HCT116 (cell line): Measurements from ENCODE around the gene UBE2H. TPM values are rescaled to one million over a fixed set of nuclear protein-coding genes. Genes with fewer than 3 reads are reported as not detected.

ENCODE experiments used
- ATAC-seq: fragments of 200-7000 bp; cut with Tn5 transposase; 2 replicates; pipeline ENCODE4 v1.9.1; 2020; ENCODE audit warnings: mild to moderate bottlenecking, moderate library complexity
- BruUV-seq: library from RNA; stranded (reverse); fragments of 400-500 nt; replicated peaks from 2 replicates; lab custom pipeline; 2021; lab: Mats Ljungman, UMichigan
- CTCF ChIA-PET: fragments of 300-600 bp; sonication (Branson Sonifier 250); formaldehyde crosslinking; loops from one replicate; lab custom pipeline; 2021; ENCODE audit warnings: antibody characterized with exemption; lab: Charles Lee
- POLR2A ChIA-PET: fragments of 300-600, 350-600 bp; sonication (Branson Sonifier 250); formaldehyde crosslinking; loops from one replicate; lab custom pipeline; 2021; ENCODE audit warnings: antibody characterized with exemption; lab: Charles Lee
- RAD21 ChIA-PET, 2 experiments: fragments of 300-600 bp; sonication (Branson Sonifier 250); formaldehyde crosslinking; loops; one replicate each; lab custom pipeline; 2023; ENCODE audit warnings: low total read pairs in 2 of 2; ENCODE audit not compliant: uncharacterized antibody in 2 of 2, unreplicated experiment in 2 of 2, low non-redundant PET in 1 of 2; lab: Charles Lee
- DNase-seq: peaks from one replicate; pipeline ENCODE4 v3.0.0-alpha.2; 2010; ENCODE audit warnings: low read depth, low spot score
- H2AFZ ChIP-seq: fragments of 200-600 bp; shearing (Covaris generic), sonication (generic); 2 replicates; pipeline ENCODE4 v1.6.1; 2017; ENCODE audit warnings: low read depth, mixed run types, mixed read lengths, antibody characterized with exemption, low read length; ENCODE audit not compliant: poor library complexity, severe bottlenecking
- H3K27ac ChIP-seq: 2 replicates; pipeline ENCODE4 v1.5.1; 2012; ENCODE audit warnings: low read depth, low read length
- H3K27me3 ChIP-seq: fragments of 200-600 bp; sonication (generic); 2 replicates; pipeline ENCODE4 v1.6.1; 2016; ENCODE audit warnings: mixed run types, low read length, mixed read lengths; ENCODE audit not compliant: insufficient read depth
- H3K36me3 ChIP-seq, 2 experiments: fragments of 200-500 bp in 1 of 2; fragments of 200-600 bp in 1 of 2; sonication (Bioruptor generic) in 1 of 2; sonication (generic) in 1 of 2; 2 replicates each; pipeline versions ENCODE4 v1.5.1 to v1.6.1; 2014 to 2016; ENCODE audit warnings: low read length in 2 of 2, inconsistent platforms in 1 of 2, mixed read lengths in 1 of 2, mixed run types in 1 of 2; ENCODE audit not compliant: insufficient read depth in 2 of 2, control insufficient read depth in 1 of 2
- H3K4me1 ChIP-seq, 2 experiments: fragments of 200-600 bp in 1 of 2; sonication (generic) in 1 of 2; 2 replicates each; pipeline versions ENCODE4 v1.5.1 to v1.6.1; 2012 to 2017; ENCODE audit warnings: low read length in 2 of 2, inconsistent platforms in 1 of 2, mild to moderate bottlenecking in 1 of 2, mixed read lengths in 1 of 2, mixed run types in 1 of 2, moderate library complexity in 1 of 2; ENCODE audit not compliant: insufficient read depth in 2 of 2, control insufficient read depth in 1 of 2
- H3K4me2 ChIP-seq: fragments of 200-600 bp; sonication (generic); 2 replicates; pipeline ENCODE4 v1.6.1; 2017; ENCODE audit warnings: mixed run types, low read length, mixed read lengths
- H3K4me3 ChIP-seq, 2 experiments: fragments of 200-600 bp in 1 of 2; sonication (generic) in 1 of 2; replicated peaks in 1 of 2; 2 replicates each; pipeline ENCODE4 v1.5.1; 2011 to 2016; ENCODE audit warnings: low read length in 2 of 2, control low read depth in 1 of 2, low read depth in 1 of 2, mild to moderate bottlenecking in 1 of 2, mixed read lengths in 1 of 2, mixed run types in 1 of 2
- H3K79me2 ChIP-seq: fragments of 200-600 bp; sonication (generic); 2 replicates; pipeline ENCODE4 v1.6.1; 2017; ENCODE audit warnings: mild to moderate bottlenecking, mixed run types, low read length, moderate library complexity, mixed read lengths; ENCODE audit not compliant: insufficient read depth
- H3K9ac ChIP-seq: fragments of 200-600 bp; sonication (generic); 2 replicates; pipeline ENCODE4 v1.6.1; 2016; ENCODE audit warnings: low read length, mixed read lengths
- H3K9me2 ChIP-seq: fragments of 200-600 bp; sonication (generic), shearing (Covaris generic); 2 replicates; pipeline ENCODE4 v1.6.1; 2017; ENCODE audit warnings: mixed run types, mild to moderate bottlenecking, moderate library complexity; ENCODE audit not compliant: insufficient read depth
- H3K9me3 ChIP-seq, 2 experiments: fragments of 200-500 bp in 1 of 2; fragments of 200-600 bp in 1 of 2; sonication (Bioruptor generic) in 1 of 2; sonication (generic) in 1 of 2; 2 replicates each; pipeline ENCODE4 v1.6.1; 2014 to 2017; ENCODE audit warnings: low read length in 2 of 2, mixed read lengths in 2 of 2, inconsistent platforms in 1 of 2, low read depth in 1 of 2, mild to moderate bottlenecking in 1 of 2, mixed run types in 1 of 2, moderate library complexity in 1 of 2; ENCODE audit not compliant: control insufficient read depth in 1 of 2, insufficient read depth in 1 of 2
- H4K20me1 ChIP-seq: fragments of 200-600 bp; sonication (generic), shearing (Covaris generic); 2 replicates; pipeline ENCODE4 v1.6.1; 2017; ENCODE audit warnings: mixed run types, mild to moderate bottlenecking, moderate library complexity; ENCODE audit not compliant: insufficient read depth
- ATF3 ChIP-seq: IDR thresholded peaks from 2 replicates; pipeline ENCODE4 v1.6.1; 2012
- EGR1 ChIP-seq: IDR thresholded peaks from 2 replicates; pipeline ENCODE4 v1.6.1; 2012; ENCODE audit warnings: low read depth
- POLR2AphosphoS5 ChIP-seq: IDR thresholded peaks from 2 replicates; pipeline ENCODE4 v1.6.1; 2011; ENCODE audit warnings: mild to moderate bottlenecking, low read depth, low read length, moderate library complexity
- RAD21 ChIP-seq: IDR thresholded peaks from 2 replicates; pipeline ENCODE4 v1.6.1; 2012; ENCODE audit warnings: low read depth, mild to moderate bottlenecking
- intact Hi-C: fragments of 100-400 bp; cut with micrococcal nuclease; formaldehyde crosslinking; loops from 2 replicates; pipeline ENCODE4 v1.10.0; 2022
- total RNA-seq: library from RNA; stranded (reverse); gene quantifications from one replicate; pipeline ENCODE4 v1.2.1, GENCODE V29; 2021; ENCODE audit not compliant: unreplicated experiment
- TF ChIP-seq, protein P1 (sequence below), 3 experiments: fragments of 200-600 bp in 1 of 3; sonication (generic) in 1 of 3; IDR thresholded peaks in 2 of 3; conservative IDR thresholded peaks in 1 of 3; 2 replicates each; pipeline ENCODE4 v1.5.1; 2012 to 2017; ENCODE audit warnings: low read depth in 2 of 3, low read length in 2 of 3, antibody characterized with exemption in 1 of 3, borderline replicate concordance in 1 of 3, control low read depth in 1 of 3, mild to moderate bottlenecking in 1 of 3, mixed read lengths in 1 of 3, mixed run types in 1 of 3, moderate library complexity in 1 of 3; ENCODE audit not compliant: insufficient read depth in 1 of 3

The UBE2H gene
- total RNA-seq, 1 experiment from 2014 or later, result 117 TPM

- peak overlapping the region; percentile 14 to 47; a peak in 3 of 4 replicates for H3K4me3 ChIP-seq
- no TSS peak for BruUV-seq
- H2AFZ ChIP-seq, result no peak overlapping the region
- ATAC-seq (peak; percentile 12; the same call in 1 of the 2 replicates), DNase-seq (peak; percentile 66)
- H3K9me3 ChIP-seq, result no peaks in the 10 kb centered on the region
- CTCF ChIA-PET, result interaction anchor here (0.9 to 4.4 kb wide), 10 partner anchors 8 to 487 kb away, joined by 3 to 44 read pairs (median 3); no protein-coding TSS in a partner anchor
- 0 out of 4 replicates have a peak, but pooled peaks cover 0 to 2% of the 10 kb centered on the region in 2 experiments for H3K36me3 ChIP-seq
- no peaks in the 10 kb centered on the region for H3K9me2 ChIP-seq
- POLR2A ChIA-PET, result interaction anchor here (1.3 to 2.2 kb wide), 3 partner anchors 121 to 180 kb away, joined by 3 to 9 read pairs (median 7); no protein-coding TSS in a partner anchor
- H3K27ac ChIP-seq, result peak overlapping the region; percentile 95
- RAD21 ChIA-PET, result interaction anchor here (0.5 to 1.6 kb wide), 2 partner anchors 180 to 181 kb away, joined by 4 to 7 read pairs; no protein-coding TSS in a partner anchor
- TF ChIP-seq, protein P1, sequence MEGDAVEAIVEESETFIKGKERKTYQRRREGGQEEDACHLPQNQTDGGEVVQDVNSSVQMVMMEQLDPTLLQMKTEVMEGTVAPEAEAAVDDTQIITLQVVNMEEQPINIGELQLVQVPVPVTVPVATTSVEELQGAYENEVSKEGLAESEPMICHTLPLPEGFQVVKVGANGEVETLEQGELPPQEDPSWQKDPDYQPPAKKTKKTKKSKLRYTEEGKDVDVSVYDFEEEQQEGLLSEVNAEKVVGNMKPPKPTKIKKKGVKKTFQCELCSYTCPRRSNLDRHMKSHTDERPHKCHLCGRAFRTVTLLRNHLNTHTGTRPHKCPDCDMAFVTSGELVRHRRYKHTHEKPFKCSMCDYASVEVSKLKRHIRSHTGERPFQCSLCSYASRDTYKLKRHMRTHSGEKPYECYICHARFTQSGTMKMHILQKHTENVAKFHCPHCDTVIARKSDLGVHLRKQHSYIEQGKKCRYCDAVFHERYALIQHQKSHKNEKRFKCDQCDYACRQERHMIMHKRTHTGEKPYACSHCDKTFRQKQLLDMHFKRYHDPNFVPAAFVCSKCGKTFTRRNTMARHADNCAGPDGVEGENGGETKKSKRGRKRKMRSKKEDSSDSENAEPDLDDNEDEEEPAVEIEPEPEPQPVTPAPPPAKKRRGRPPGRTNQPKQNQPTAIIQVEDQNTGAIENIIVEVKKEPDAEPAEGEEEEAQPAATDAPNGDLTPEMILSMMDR (IDR thresholded peaks at IDR 0.05 in 2 of 3, conservative IDR thresholded peaks at IDR 0.05 in 1 of 3; ENCODE audit: borderline replicate concordance in 1 of 3, insufficient read depth in 1 of 3, low read depth in 2 of 3, low read length in 2 of 3), result peak in 2 of 3 experiments; percentile 80 to 84; a peak in 4 of 6 replicates
- TF ChIP-seq RAD21, result no peak
- peak; percentile 45 for TF ChIP-seq POLR2AphosphoS5
- TF ChIP-seq ATF3, result no peak
- TF ChIP-seq EGR1, result no peak
- no peaks in the 10 kb centered on the region for H3K27me3 ChIP-seq
- H3K4me1 ChIP-seq, result peaks cover 64 to 79% of the 10 kb centered on the region in 2 experiments
- H4K20me1 ChIP-seq, result no peaks in the 10 kb centered on the region
- H3K9ac ChIP-seq, result peak overlapping the region; percentile 58
- intact Hi-C loops, result loop anchor here (1.0 to 5.0 kb wide), 5 partner anchors 166 to 613 kb away; partner anchors contain the start of gene NRF1
- no peaks in the 10 kb centered on the region for H3K79me2 ChIP-seq
- peak overlapping the region; percentile 89 for H3K4me2 ChIP-seq
Observed at GRCh38 chr7:129829737-129830631, 122.8 kb downstream of the UBE2H start.
